ENCODE data around the gene ASF1B. TPM values are rescaled to one million over a fixed set of nuclear protein-coding genes. Genes with fewer than 3 reads are reported as not detected.
A peak's percentile ranks its signal among the peaks of the same experiment; 100 is the strongest.

Gene ASF1B
- total and polyA plus RNA-seq, 7 donors = 0.20 to 6.0 (median 0.93) TPM; not detected in 1

- Histone ChIP-seq H3K27ac (peak overlapping the region; percentile 89), H3K27me3 (ENCODE audit: insufficient read depth in 3 of 3, low read length in 2 of 3) (no peaks in the 10 kb centered on the region), H3K4me3 (peak overlapping the region; percentile 89), H3K4me1 (peaks cover 6% of the 10 kb centered on the region), H3K9me3 (peaks cover 10% of the 10 kb centered on the region), H3K36me3 (ENCODE audit: insufficient read depth in 1 of 2, low read depth in 1 of 2) (peaks cover 0 to 33% of the 10 kb centered on the region in 2 donors)
- no peak for DNase-seq
- 0 to 1% (median 1%) methylated on average over 25 to 71 of the region's 72 CpGs for WGBS, 3 donors
- no peak for TF ChIP-seq CTCF (IDR thresholded peaks at IDR 0.05)
- peak; percentile 77 to 87 (median 81) for ATAC-seq
- intact Hi-C loops (cut with DNase I) = no loop called here
Observed at GRCh38 chr19:14091081-14091812, 45.1 kb downstream of the ASF1B start.

GRCh38 chr19:14090509-14091080 lies 45.8 kb downstream of the ASF1B start, which contains the start of gene SAMD1:
Gene SAMD1, minus strand, starts transcription at chr19:14090751.
- peak within 1 kb of the TSS; percentile 89 for H3K27ac ChIP-seq
- H3K4me1 ChIP-seq = peaks cover 6% of the 10 kb centered on the region
- TF ChIP-seq CTCF (IDR thresholded peaks at IDR 0.05) = no peak
- H3K9me3 ChIP-seq = peaks cover 10% of the 10 kb centered on the region
- H3K36me3 ChIP-seq (ENCODE audit: insufficient read depth in 1 of 2, low read depth in 1 of 2) = peaks cover 0 to 29% of the 10 kb centered on the region in 2 donors
- H3K4me3 ChIP-seq = peak within 1 kb of the TSS; percentile 89
- DNase-seq = peak; percentile 96
- peak; percentile 62 to 77 (median 73) for ATAC-seq
- H3K27me3 ChIP-seq (ENCODE audit: insufficient read depth in 3 of 3, low read length in 2 of 3) = no peaks in the 10 kb centered on the region
- 0 to 1% methylated on average over 18 to 41 of the region's 65 CpGs; no CpG with 5 or more reads in 1 of the 3 donors for WGBS, 3 donors
- intact Hi-C loops (cut with DNase I) = no loop called here

GRCh38 chr19:14089662-14090508 lies 46.5 kb downstream of the ASF1B start:
- H3K4me1 ChIP-seq = peaks cover 6% of the 10 kb centered on the region

GRCh38 chr19:14089412-14089661 lies 47.1 kb downstream of the ASF1B start:
- no peak for ATAC-seq
- H3K27ac ChIP-seq = peak overlapping the region; percentile 89
- TF ChIP-seq CTCF (IDR thresholded peaks at IDR 0.05) = no peak
- H3K4me3 ChIP-seq = peak overlapping the region; percentile 89
- H3K27me3 ChIP-seq (ENCODE audit: insufficient read depth in 3 of 3, low read length in 2 of 3) = no peaks in the 10 kb centered on the region
- H3K36me3 ChIP-seq (ENCODE audit: insufficient read depth in 1 of 2, low read depth in 1 of 2) = peaks cover 0 to 28% of the 10 kb centered on the region in 2 donors
- no peak for DNase-seq
- peaks cover 6% of the 10 kb centered on the region for H3K4me1 ChIP-seq
- H3K9me3 ChIP-seq = peaks cover 10% of the 10 kb centered on the region
- intact Hi-C loops (cut with DNase I) = no loop called here
- WGBS, 3 donors = 15 to 23% (median 17%) methylated on average over 16 of the region's 16 CpGs

More at GRCh38 chr19:14089662-14090508, 46.5 kb downstream of the ASF1B start:
- no peak for TF ChIP-seq CTCF (IDR thresholded peaks at IDR 0.05)
- Histone ChIP-seq H3K9me3 (peaks cover 10% of the 10 kb centered on the region), H3K4me3 (peak overlapping the region; percentile 89), H3K36me3 (ENCODE audit: insufficient read depth in 1 of 2, low read depth in 1 of 2) (peaks cover 0 to 28% of the 10 kb centered on the region in 2 donors), H3K27me3 (ENCODE audit: insufficient read depth in 3 of 3, low read length in 2 of 3) (no peaks in the 10 kb centered on the region), H3K27ac (peak overlapping the region; percentile 89)
- intact Hi-C loops (cut with DNase I) = no loop called here
- ATAC-seq = peak; percentile 5 to 25 (median 18)
- DNase-seq = peak; percentile 69 to 74
- WGBS, 3 donors = 0 to 1% (median 1%) methylated on average over 24 to 132 of the region's 142 CpGs
